ENCODE data around the gene CLEC2A.
"Not testable (repeated sequence)": the region's sequence is repeated elsewhere in the genome, so short reads cannot be mapped to it uniquely, and the experiment has no call there.

The CLEC2A gene

DNA sequence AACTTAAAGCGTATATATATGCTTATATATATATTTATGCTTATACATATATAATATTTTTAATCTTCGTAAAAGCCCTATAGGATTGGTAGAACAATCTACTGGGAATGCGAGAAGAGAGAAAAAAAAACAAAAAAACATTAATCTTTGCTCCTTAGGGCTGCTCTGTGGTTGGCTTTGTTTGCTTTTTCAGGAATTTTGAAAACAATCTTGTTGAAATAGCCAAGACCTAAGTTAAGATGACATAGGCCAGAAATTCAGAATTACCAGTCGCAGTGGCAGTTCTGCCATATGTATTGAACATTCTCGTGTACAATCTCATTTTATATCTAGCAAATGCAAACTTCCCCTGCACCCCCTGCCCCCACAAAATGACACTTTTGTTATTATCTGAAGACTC is 50.2 kb downstream of the CLEC2A start:
- Histone ChIP-seq H3K4me1 (ENCODE audit: insufficient read depth, low read length, severe bottlenecking) (no peaks in the 10 kb centered on the region), H3K9me2 (ENCODE audit: low read depth, low read length) (no peaks in the 10 kb centered on the region), H3K27me3 (ENCODE audit: insufficient read depth, low read length) (no peaks in the 10 kb centered on the region), H3K36me3 (ENCODE audit: insufficient read depth, low read length) (no peaks in the 10 kb centered on the region), H3K79me2 (ENCODE audit: insufficient read depth, low read length) (no peaks in the 10 kb centered on the region), H3K4me2 (ENCODE audit: low read length) (no peak overlapping the region), H3F3A (ENCODE audit: insufficient read depth, low read length) (no peaks in the 10 kb centered on the region), H3K4me3 (ENCODE audit: low read depth, low read length, poor library complexity, severe bottlenecking) (no peak overlapping the region), H2AFZ (ENCODE audit: low read length) (no peak overlapping the region), H3K9ac (ENCODE audit: low read length) (no peak overlapping the region), H4K20me1 (ENCODE audit: insufficient read depth, low read length) (no peaks in the 10 kb centered on the region), H3K27ac (ENCODE audit: low read depth, low read length, poor library complexity, severe bottlenecking) (no peak overlapping the region), H3K9me3 (ENCODE audit: low read length) (no peaks in the 10 kb centered on the region)
- no peak for TF ChIP-seq EZH2 (IDR thresholded peaks at IDR 0.05; ENCODE audit: borderline replicate concordance, low read length)
- TF ChIP-seq, protein P1, sequence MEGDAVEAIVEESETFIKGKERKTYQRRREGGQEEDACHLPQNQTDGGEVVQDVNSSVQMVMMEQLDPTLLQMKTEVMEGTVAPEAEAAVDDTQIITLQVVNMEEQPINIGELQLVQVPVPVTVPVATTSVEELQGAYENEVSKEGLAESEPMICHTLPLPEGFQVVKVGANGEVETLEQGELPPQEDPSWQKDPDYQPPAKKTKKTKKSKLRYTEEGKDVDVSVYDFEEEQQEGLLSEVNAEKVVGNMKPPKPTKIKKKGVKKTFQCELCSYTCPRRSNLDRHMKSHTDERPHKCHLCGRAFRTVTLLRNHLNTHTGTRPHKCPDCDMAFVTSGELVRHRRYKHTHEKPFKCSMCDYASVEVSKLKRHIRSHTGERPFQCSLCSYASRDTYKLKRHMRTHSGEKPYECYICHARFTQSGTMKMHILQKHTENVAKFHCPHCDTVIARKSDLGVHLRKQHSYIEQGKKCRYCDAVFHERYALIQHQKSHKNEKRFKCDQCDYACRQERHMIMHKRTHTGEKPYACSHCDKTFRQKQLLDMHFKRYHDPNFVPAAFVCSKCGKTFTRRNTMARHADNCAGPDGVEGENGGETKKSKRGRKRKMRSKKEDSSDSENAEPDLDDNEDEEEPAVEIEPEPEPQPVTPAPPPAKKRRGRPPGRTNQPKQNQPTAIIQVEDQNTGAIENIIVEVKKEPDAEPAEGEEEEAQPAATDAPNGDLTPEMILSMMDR (IDR thresholded peaks at IDR 0.05; ENCODE audit: low read length): no peak

DNA sequence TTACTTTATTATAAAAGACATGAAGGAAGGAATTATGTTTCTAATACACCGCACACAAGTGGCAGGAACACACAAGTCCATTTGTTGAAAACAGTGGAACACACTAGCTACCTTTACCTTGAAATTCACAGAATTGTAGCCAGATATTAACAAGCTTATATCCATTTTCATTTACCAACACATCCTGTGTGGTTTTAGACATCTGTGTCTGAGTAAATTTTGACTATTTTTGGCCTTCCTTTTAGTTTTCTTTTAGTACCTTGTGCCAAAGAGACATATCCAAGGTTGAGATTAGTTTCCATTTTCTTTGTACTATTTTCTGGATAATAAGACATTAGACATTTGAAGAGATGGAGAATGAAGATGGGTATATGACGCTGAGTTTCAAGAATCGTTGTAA is 50.9 kb downstream of the CLEC2A start, which contains the start of gene KLRF2:
Gene KLRF2 (plus strand): TSS at position 244 of the 400 bp plus-strand sequence. CDS start 107 bp downstream, at position 351.
- H3K36me3 ChIP-seq (ENCODE audit: insufficient read depth, low read length): no peaks in the 10 kb centered on the region
- no peak for TF ChIP-seq EZH2 (IDR thresholded peaks at IDR 0.05; ENCODE audit: borderline replicate concordance, low read length)
- TF ChIP-seq, protein P1 (IDR thresholded peaks at IDR 0.05; ENCODE audit: low read length): no peak
- H3K4me2 ChIP-seq (ENCODE audit: low read length): no peak within 1 kb of the TSS
- H3K4me1 ChIP-seq (ENCODE audit: insufficient read depth, low read length, severe bottlenecking): no peaks in the 10 kb centered on the region
- no peak within 1 kb of the TSS for H3K27ac ChIP-seq (ENCODE audit: low read depth, low read length, poor library complexity, severe bottlenecking)
- no peaks in the 10 kb centered on the region for H3K9me2 ChIP-seq (ENCODE audit: low read depth, low read length)
- H4K20me1 ChIP-seq (ENCODE audit: insufficient read depth, low read length): no peaks in the 10 kb centered on the region
- no peaks in the 10 kb centered on the region for H3K79me2 ChIP-seq (ENCODE audit: insufficient read depth, low read length)
- no peak within 1 kb of the TSS for H3K4me3 ChIP-seq (ENCODE audit: low read depth, low read length, poor library complexity, severe bottlenecking)
- no peaks in the 10 kb centered on the region for H3F3A ChIP-seq (ENCODE audit: insufficient read depth, low read length)
- H3K9ac ChIP-seq (ENCODE audit: low read length): no peak within 1 kb of the TSS
- H2AFZ ChIP-seq (ENCODE audit: low read length): no peak within 1 kb of the TSS
- H3K27me3 ChIP-seq (ENCODE audit: insufficient read depth, low read length): no peaks in the 10 kb centered on the region
- no peaks in the 10 kb centered on the region for H3K9me3 ChIP-seq (ENCODE audit: low read length)

DNA sequence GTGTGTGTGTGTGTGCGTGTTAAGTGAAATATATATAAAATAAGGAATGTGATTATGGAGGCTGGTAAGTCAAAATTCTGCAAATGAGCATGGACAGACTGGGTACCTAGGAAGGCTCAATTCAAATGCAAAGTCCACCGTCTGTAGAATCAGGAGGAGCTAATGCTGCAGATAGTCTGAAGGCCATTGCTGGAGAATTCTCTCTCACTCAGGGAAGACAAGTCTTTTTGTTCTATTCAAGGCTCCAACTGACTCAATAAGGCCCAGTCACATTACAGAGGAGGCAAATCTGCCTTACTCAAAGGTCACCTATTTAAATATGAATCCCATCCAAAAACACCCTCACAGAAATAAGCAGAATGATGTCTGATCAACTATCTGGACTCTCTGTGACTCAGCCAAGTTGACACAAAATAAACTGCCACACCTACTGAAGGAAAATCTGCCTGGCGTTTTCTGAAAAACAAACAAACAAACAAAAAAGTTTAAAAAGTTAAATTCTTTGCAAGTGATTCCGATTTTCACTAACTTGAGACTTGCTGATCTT is 51.6 kb downstream of the CLEC2A start:
- Histone ChIP-seq H3K27ac (ENCODE audit: low read depth, low read length, poor library complexity, severe bottlenecking) (no peak overlapping the region), H3K9ac (ENCODE audit: low read length) (no peak overlapping the region), H4K20me1 (ENCODE audit: insufficient read depth, low read length) (no peaks in the 10 kb centered on the region), H3F3A (ENCODE audit: insufficient read depth, low read length) (no peaks in the 10 kb centered on the region), H3K4me2 (ENCODE audit: low read length) (no peak overlapping the region), H3K9me2 (ENCODE audit: low read depth, low read length) (no peaks in the 10 kb centered on the region), H3K27me3 (ENCODE audit: insufficient read depth, low read length) (no peaks in the 10 kb centered on the region), H3K4me3 (ENCODE audit: low read depth, low read length, poor library complexity, severe bottlenecking) (no peak overlapping the region), H3K9me3 (ENCODE audit: low read length) (no peaks in the 10 kb centered on the region), H2AFZ (ENCODE audit: low read length) (no peak overlapping the region), H3K36me3 (ENCODE audit: insufficient read depth, low read length) (no peaks in the 10 kb centered on the region), H3K4me1 (ENCODE audit: insufficient read depth, low read length, severe bottlenecking) (no peaks in the 10 kb centered on the region), H3K79me2 (ENCODE audit: insufficient read depth, low read length) (no peaks in the 10 kb centered on the region)
- no peak for TF ChIP-seq EZH2 (IDR thresholded peaks at IDR 0.05; ENCODE audit: borderline replicate concordance, low read length)
- TF ChIP-seq, protein P1 (IDR thresholded peaks at IDR 0.05; ENCODE audit: low read length): no peak

DNA sequence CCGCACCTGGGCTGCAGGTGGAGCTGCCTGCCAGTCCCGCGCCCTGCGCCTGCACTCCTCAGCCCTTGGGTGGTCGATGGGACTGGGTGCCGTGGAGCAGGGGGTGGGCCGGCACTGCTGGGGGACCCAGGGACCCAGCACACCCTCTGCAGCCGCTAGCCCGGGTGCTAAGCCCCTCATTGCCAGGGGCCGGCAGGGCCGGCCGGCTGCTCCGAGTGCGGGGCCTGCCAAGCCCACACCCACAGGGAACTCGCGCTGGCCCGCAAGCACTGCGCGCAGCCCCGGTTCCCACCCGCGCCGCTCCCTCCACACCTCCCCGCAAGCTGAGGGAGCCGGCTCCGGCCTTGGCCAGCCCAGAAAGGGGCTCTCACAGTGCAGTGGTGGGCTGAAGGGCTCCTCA is 56.0 kb downstream of the CLEC2A start:
- H2AFZ ChIP-seq (ENCODE audit: low read length); H4K20me1 ChIP-seq (ENCODE audit: insufficient read depth, low read length); H3K27me3 ChIP-seq (ENCODE audit: insufficient read depth, low read length); H3K9ac ChIP-seq (ENCODE audit: low read length); H3K4me1 ChIP-seq (ENCODE audit: insufficient read depth, low read length, severe bottlenecking); H3K36me3 ChIP-seq (ENCODE audit: insufficient read depth, low read length); H3K27ac ChIP-seq (ENCODE audit: low read depth, low read length, poor library complexity, severe bottlenecking); H3K9me2 ChIP-seq (ENCODE audit: low read depth, low read length); H3K4me3 ChIP-seq (ENCODE audit: low read depth, low read length, poor library complexity, severe bottlenecking); H3K4me2 ChIP-seq (ENCODE audit: low read length); H3F3A ChIP-seq (ENCODE audit: insufficient read depth, low read length); H3K9me3 ChIP-seq (ENCODE audit: low read length); H3K79me2 ChIP-seq (ENCODE audit: insufficient read depth, low read length): not testable (repeated sequence)
